GM08714 (cell line): ENCODE results near the gene CFAP68.

Source experiments
- H3K4me3 ChIP-seq: fragments of 200-500 bp; sonication (Bioruptor generic); 2 replicates; pipeline ENCODE4 v1.5.1; 2014; ENCODE audit warnings: mild to moderate bottlenecking, low read length, inconsistent platforms
- ZNF274 ChIP-seq: IDR thresholded peaks from 2 replicates; pipeline ENCODE4 v1.6.1; 2012; ENCODE audit warnings: mild to moderate bottlenecking, low read depth, low read length

The CFAP68 gene

DNA sequence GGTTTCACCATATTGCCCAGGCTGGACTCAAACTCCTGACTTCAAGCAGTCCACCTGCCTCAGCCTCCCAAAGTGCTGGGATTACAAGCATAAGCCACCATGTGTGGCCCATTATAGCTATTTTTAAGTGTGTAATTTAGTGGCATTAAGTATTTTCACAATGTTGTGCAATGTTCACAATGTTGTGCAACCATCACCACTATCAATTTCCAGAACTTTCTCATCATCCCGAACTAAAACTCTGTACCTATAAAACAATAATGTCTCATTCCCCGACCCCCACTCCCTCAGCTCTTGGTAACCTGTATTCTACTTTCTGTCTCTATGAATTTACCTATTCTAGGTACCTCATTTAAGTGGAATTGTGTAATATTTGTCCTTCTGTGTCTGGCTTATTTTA, 7.5 kb downstream of the CFAP68 start:
- TF ChIP-seq ZNF274: no peak
- H3K4me3 ChIP-seq: no peak overlapping the region

- no peak for TF ChIP-seq ZNF274
- no peak overlapping the region for H3K4me3 ChIP-seq
These were observed 26.1 kb downstream of the CFAP68 start for GRCh38 chr11:111905411-111905810.

DNA sequence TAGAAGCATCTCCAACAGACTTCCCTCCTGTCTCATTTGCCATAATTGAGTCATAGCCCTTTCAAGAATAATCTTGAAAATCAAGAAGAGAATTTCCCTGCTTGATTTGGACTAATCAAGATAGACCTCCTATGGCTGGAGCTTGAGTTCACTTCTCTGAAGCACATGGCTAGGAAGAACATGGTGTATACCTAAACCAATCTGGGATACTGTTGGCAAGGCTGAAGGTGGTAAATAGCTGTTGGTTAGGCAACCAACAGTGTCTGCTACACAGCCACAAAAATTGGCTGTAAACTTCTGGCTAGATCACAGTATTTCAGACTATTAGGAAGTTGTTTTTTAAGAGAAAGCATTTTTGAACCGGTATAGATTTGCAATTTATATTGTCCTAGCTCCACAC, 27.3 kb downstream of the CFAP68 start:
- no peak for TF ChIP-seq ZNF274
- no peak overlapping the region for H3K4me3 ChIP-seq

GRCh38 chr11:111908639-111909305, 29.4 kb downstream of the CFAP68 start:
- H3K4me3 ChIP-seq: no peak overlapping the region

DNA sequence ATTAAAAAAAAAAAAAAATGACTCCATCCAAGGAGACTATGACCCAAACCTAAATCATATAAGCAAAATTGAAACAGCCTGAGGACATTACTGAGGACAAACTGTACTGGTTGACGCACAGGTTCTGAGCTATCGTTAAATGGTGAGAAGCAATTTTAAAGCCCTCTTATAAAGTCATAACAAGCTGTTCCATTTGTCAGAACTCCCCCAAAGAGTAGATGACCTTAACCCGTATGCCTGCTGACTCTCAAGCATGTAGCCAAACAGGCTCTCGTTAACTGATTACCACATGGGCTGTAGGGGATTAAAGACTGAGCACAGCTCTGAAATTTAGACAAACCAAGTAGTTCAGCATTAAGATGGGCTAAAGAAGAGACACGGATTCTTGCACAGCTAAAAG, 30.0 kb downstream of the CFAP68 start:
- TF ChIP-seq ZNF274: no peak
- H3K4me3 ChIP-seq: no peak overlapping the region

More at GRCh38 chr11:111908639-111909305, 29.4 kb downstream of the CFAP68 start:
- no peak for TF ChIP-seq ZNF274

- no peak for TF ChIP-seq ZNF274
- no peak overlapping the region for H3K4me3 ChIP-seq
These were observed 31.6 kb downstream of the CFAP68 start for GRCh38 chr11:111910676-111911562.

- H3K4me3 ChIP-seq: no peak within 1 kb of the TSS
- TF ChIP-seq ZNF274: no peak
These were observed 32.4 kb downstream of the CFAP68 start, which contains the start of gene CRYAB for GRCh38 chr11:111911563-111912401. TSS of gene CRYAB (minus strand) at chr11:111911770. CDS start at chr11:111911724, 46 bp downstream.

GRCh38 chr11:111912535-111912934, 33.2 kb downstream of the CFAP68 start, which contains the start of gene HSPB2:
TSS of gene HSPB2 (plus strand) at chr11:111912734. CDS start at chr11:111912830, 96 bp downstream.
- no peak within 1 kb of the TSS for H3K4me3 ChIP-seq

GRCh38 chr11:111913031-111913861, 33.9 kb downstream of the CFAP68 start:
- no peak overlapping the region for H3K4me3 ChIP-seq
- TF ChIP-seq ZNF274: no peak

More at GRCh38 chr11:111912535-111912934, 33.2 kb downstream of the CFAP68 start, which contains the start of gene HSPB2:
- no peak for TF ChIP-seq ZNF274

DNA sequence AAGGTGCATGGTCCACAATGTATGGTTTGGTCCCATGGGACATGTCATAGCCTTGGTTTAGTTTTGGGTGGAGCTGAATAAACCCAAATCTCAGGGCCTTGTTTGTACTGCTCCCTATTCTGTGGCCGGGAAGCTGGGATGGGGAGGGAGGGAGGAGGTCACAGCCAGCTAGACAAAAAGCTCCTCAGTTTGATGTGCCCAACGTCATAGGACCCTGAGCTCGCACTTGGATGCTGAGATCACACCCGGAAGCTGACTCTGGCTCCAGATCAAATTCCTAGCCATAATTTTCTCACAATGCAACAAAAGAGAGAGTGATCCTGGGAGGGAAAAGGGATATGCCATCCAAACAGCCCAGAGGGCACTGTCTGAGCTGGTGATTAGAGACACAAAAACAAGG, 34.7 kb downstream of the CFAP68 start:
- no peak for TF ChIP-seq ZNF274
- H3K4me3 ChIP-seq: no peak overlapping the region

DNA sequence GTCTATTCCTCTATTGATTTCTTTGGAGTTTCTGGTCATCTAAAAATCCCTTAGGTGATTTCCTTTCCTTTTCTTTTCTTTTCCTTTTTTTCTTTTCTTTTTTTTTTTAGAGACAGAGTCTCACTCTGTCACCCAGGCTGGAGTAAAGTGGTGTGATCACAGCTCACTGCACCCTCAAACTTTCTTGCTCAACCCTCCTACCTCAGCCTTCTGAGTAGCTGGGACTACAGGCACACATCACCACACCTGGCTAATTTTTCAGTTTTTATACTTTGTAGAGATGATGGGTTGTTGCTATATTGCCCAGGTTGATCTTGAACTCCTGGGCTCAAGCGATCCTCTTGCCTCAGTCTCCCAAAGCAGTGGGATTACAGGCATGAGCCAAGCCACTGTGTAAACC, 37.4 kb downstream of the CFAP68 start:
- no peak for TF ChIP-seq ZNF274
- no peak overlapping the region for H3K4me3 ChIP-seq

DNA sequence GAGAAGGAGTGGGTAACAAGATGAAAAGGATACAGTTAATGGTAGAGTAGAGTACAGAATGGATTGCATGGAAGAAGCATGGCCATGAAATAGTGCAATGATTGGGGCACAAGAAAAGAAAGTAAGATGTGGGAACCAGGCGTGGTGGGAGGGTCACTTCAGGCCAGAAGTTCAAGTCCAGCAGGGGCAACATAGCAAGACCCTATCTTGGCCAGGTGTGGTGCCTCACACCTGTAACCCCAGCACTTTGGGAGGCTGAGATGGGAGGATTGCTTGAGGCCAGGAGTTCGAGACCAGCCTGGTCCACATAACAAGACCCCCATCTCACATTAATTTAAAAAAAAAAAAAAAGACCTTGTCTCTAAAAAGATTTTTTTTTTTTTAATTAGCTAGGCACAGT, 38.0 kb downstream of the CFAP68 start:
- no peak for TF ChIP-seq ZNF274
- no peak overlapping the region for H3K4me3 ChIP-seq

- no peak overlapping the region for H3K4me3 ChIP-seq
- TF ChIP-seq ZNF274: no peak
These were observed 38.4 kb downstream of the CFAP68 start for GRCh38 chr11:111917788-111918187.
